Loucy (cell line): Measurements from ENCODE around the gene KCNN3.

Source experiments
- H2AFZ ChIP-seq: fragments of 200-600 bp; sonication (generic); 2 replicates; pipeline ENCODE4 v1.6.0; 2016; ENCODE audit warnings: antibody characterized with exemption, mild to moderate bottlenecking, low read length, moderate library complexity
- H3F3A ChIP-seq: fragments of 200-600 bp; 2 replicates; pipeline ENCODE4 v1.6.0; 2016; ENCODE audit warnings: antibody characterized with exemption, low read depth, mild to moderate bottlenecking
- H3K27me3 ChIP-seq: fragments of 200-600 bp; sonication (generic); 2 replicates; pipeline ENCODE4 v1.6.1; 2014; ENCODE audit warnings: low read length, mild to moderate bottlenecking; ENCODE audit not compliant: insufficient read depth, poor library complexity, severe bottlenecking
- H3K36me3 ChIP-seq: fragments of 200-600 bp; sonication (generic); 2 replicates; pipeline ENCODE4 v1.6.1; 2016; ENCODE audit warnings: low read length; ENCODE audit not compliant: insufficient read depth
- H3K4me1 ChIP-seq: fragments of 200-600 bp; sonication (generic); 2 replicates; pipeline ENCODE4 v1.5.1; 2014; ENCODE audit warnings: low read length, mild to moderate bottlenecking; ENCODE audit not compliant: insufficient read depth, poor library complexity, severe bottlenecking
- H3K4me2 ChIP-seq: fragments of 200-600 bp; sonication (generic); 2 replicates; pipeline ENCODE4 v1.6.0; 2014; ENCODE audit warnings: antibody characterized with exemption, low read length, low read depth, mild to moderate bottlenecking; ENCODE audit not compliant: poor library complexity, severe bottlenecking
- H3K4me3 ChIP-seq: fragments of 200-600 bp; sonication (generic); 2 replicates; pipeline ENCODE4 v1.5.1; 2014; ENCODE audit warnings: low read length, mild to moderate bottlenecking, mixed read lengths; ENCODE audit not compliant: poor library complexity, severe bottlenecking
- H3K79me2 ChIP-seq: fragments of 200-600 bp; sonication (generic); 2 replicates; pipeline ENCODE4 v1.6.1; 2014; ENCODE audit warnings: low read length; ENCODE audit not compliant: insufficient read depth
- H3K9ac ChIP-seq: fragments of 200-600 bp; sonication (generic); 2 replicates; pipeline ENCODE4 v1.6.0; 2014; ENCODE audit warnings: mild to moderate bottlenecking, low read depth, low read length, moderate library complexity; ENCODE audit not compliant: poor library complexity, severe bottlenecking
- H3K9me2 ChIP-seq: fragments of 200-600 bp; sonication (generic); replicated peaks from 2 replicates; pipeline ENCODE4 v1.6.1; 2016; ENCODE audit warnings: low read depth, low read length, mixed read lengths
- H3K9me3 ChIP-seq: fragments of 200-600 bp; sonication (generic); 2 replicates; pipeline ENCODE4 v1.6.1; 2014; ENCODE audit warnings: mild to moderate bottlenecking, antibody characterized with exemption, low read length, low read depth; ENCODE audit not compliant: insufficient read depth
- H4K20me1 ChIP-seq: fragments of 200-600 bp; sonication (generic); 2 replicates; pipeline ENCODE4 v1.6.0; 2014; ENCODE audit warnings: antibody characterized with exemption, low read length, mild to moderate bottlenecking; ENCODE audit not compliant: insufficient read depth, poor library complexity, severe bottlenecking
- CTCF ChIP-seq: fragments of 200-600 bp; sonication (generic); conservative IDR thresholded peaks from 2 replicates; pipeline ENCODE4 v1.5.1; 2014; ENCODE audit warnings: mild to moderate bottlenecking, antibody characterized with exemption, low read length
- EZH2phosphoT487 ChIP-seq: fragments of 200-600 bp; IDR thresholded peaks from 2 replicates; pipeline ENCODE4 v1.6.1; 2018; ENCODE audit warnings: antibody characterized with exemption, mild to moderate bottlenecking, moderate library complexity, borderline replicate concordance

KCNN3 gene

GRCh38 chr1:154716011-154716410, 154.1 kb downstream of the KCNN3 start:
- H3K36me3 ChIP-seq: no peaks in the 10 kb centered on the region
- H3K4me3 ChIP-seq: no peak overlapping the region
- no peaks in the 10 kb centered on the region for H4K20me1 ChIP-seq
- no peaks in the 10 kb centered on the region for H3K27me3 ChIP-seq
- no peaks in the 10 kb centered on the region for H3K9me2 ChIP-seq
- no peak overlapping the region for H3K4me2 ChIP-seq
- peaks cover 18% of the 10 kb centered on the region for H3K4me1 ChIP-seq
- no peak overlapping the region for H2AFZ ChIP-seq
- TF ChIP-seq CTCF (no peak), EZH2phosphoT487 (no peak)
- 0 out of 2 replicates have a peak, but pooled peaks cover 5% of the 10 kb centered on the region for H3F3A ChIP-seq
- H3K9me3 ChIP-seq: no peaks in the 10 kb centered on the region
- no peaks in the 10 kb centered on the region for H3K79me2 ChIP-seq
- H3K9ac ChIP-seq: no peak overlapping the region

GRCh38 chr1:154715385-154715784, 154.7 kb downstream of the KCNN3 start:
- Histone ChIP-seq H3K9me3 (no peaks in the 10 kb centered on the region), H3K27me3 (no peaks in the 10 kb centered on the region), H3K4me3 (no peak overlapping the region), H3K79me2 (no peaks in the 10 kb centered on the region), H3K4me1 (peaks cover 15% of the 10 kb centered on the region), H3K4me2 (no peak overlapping the region), H3F3A (0 out of 2 replicates have a peak, but pooled peaks cover 5% of the 10 kb centered on the region), H3K9me2 (no peaks in the 10 kb centered on the region), H3K36me3 (no peaks in the 10 kb centered on the region), H4K20me1 (no peaks in the 10 kb centered on the region), H2AFZ (no peak overlapping the region), H3K9ac (no peak overlapping the region)
- TF ChIP-seq EZH2phosphoT487 (no peak), CTCF (no peak)

- no peaks in the 10 kb centered on the region for H3K79me2 ChIP-seq
- H3K9ac ChIP-seq: no peak overlapping the region
- no peaks in the 10 kb centered on the region for H3K36me3 ChIP-seq
- no peaks in the 10 kb centered on the region for H4K20me1 ChIP-seq
- no peaks in the 10 kb centered on the region for H3K9me2 ChIP-seq
- no peak for TF ChIP-seq CTCF
- no peak for TF ChIP-seq EZH2phosphoT487
- H3K4me1 ChIP-seq: peaks cover 8% of the 10 kb centered on the region
- H2AFZ ChIP-seq: no peak overlapping the region
- H3K4me3 ChIP-seq: no peak overlapping the region
- H3K4me2 ChIP-seq: no peak overlapping the region
- H3K9me3 ChIP-seq: no peaks in the 10 kb centered on the region
- H3F3A ChIP-seq: 0 out of 2 replicates have a peak, but pooled peaks cover 5% of the 10 kb centered on the region
- no peaks in the 10 kb centered on the region for H3K27me3 ChIP-seq
Observed at GRCh38 chr1:154714638-154715037, 155.4 kb downstream of the KCNN3 start.
